Measurements from ENCODE around the gene ACTR3. TPM values are rescaled to one million over a fixed set of nuclear protein-coding genes. Genes with fewer than 3 reads are reported as not detected.

Gene ACTR3
- total and polyA plus RNA-seq, 2 of the 4 experiments (the other 2 are of a cell fraction), result 246 to 307 TPM

DNA sequence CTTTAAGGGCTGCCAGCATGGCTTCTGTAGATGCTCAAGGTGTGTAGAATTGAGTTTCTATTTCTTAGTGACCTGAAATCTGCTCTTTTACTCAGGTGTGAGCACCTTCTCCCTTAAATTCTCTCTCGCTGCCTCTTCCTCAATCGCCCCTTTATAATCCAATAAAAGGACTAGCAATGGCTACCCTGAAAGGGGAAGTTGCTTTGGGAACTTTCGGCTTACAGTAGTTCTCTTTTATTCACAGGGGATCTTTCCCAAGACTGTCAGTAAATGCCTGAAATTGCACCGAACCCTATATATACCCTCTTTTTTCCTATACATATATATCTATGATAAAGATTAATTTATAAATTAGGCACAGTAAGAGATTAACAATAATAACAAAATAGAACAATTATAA lies 121.8 kb downstream of the ACTR3 start:
- intact Hi-C loops (cut with micrococcal nuclease), result no loop called here
- in situ Hi-C loops (cut with MboI; ENCODE audit: low sequenced_read_pairs), result no loop called here
- TF ChIP-seq SMC3 (IDR thresholded peaks at IDR 0.05; ENCODE audit: low read depth, low read length), result no peak
- TF ChIP-seq CEBPB (IDR thresholded peaks at IDR 0.05; ENCODE audit: low read depth, low read length), result no peak
- TF ChIP-seq NFE2L2 (IDR thresholded peaks at IDR 0.05; ENCODE audit: low read depth, low read length), result no peak
- TF ChIP-seq, protein P1, sequence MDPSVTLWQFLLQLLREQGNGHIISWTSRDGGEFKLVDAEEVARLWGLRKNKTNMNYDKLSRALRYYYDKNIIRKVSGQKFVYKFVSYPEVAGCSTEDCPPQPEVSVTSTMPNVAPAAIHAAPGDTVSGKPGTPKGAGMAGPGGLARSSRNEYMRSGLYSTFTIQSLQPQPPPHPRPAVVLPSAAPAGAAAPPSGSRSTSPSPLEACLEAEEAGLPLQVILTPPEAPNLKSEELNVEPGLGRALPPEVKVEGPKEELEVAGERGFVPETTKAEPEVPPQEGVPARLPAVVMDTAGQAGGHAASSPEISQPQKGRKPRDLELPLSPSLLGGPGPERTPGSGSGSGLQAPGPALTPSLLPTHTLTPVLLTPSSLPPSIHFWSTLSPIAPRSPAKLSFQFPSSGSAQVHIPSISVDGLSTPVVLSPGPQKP (IDR thresholded peaks at IDR 0.05; ENCODE audit: borderline replicate concordance, low read depth, low read length), result no peak
- TF ChIP-seq RFX5 (IDR thresholded peaks at IDR 0.05; ENCODE audit: low read depth, low read length), result no peak
- no peak for TF ChIP-seq CHD1 (IDR thresholded peaks at IDR 0.05; ENCODE audit: low read depth, low read length)
- no peak for TF ChIP-seq MAFK (IDR thresholded peaks at IDR 0.05; ENCODE audit: low read depth, low read length)
- no peak for TF ChIP-seq MAZ (IDR thresholded peaks at IDR 0.05; ENCODE audit: borderline replicate concordance, low read depth, low read length)
- no peak for TF ChIP-seq RCOR1 (IDR thresholded peaks at IDR 0.05; ENCODE audit: insufficient replicate concordance, low read length)
- TF ChIP-seq, protein P2, sequence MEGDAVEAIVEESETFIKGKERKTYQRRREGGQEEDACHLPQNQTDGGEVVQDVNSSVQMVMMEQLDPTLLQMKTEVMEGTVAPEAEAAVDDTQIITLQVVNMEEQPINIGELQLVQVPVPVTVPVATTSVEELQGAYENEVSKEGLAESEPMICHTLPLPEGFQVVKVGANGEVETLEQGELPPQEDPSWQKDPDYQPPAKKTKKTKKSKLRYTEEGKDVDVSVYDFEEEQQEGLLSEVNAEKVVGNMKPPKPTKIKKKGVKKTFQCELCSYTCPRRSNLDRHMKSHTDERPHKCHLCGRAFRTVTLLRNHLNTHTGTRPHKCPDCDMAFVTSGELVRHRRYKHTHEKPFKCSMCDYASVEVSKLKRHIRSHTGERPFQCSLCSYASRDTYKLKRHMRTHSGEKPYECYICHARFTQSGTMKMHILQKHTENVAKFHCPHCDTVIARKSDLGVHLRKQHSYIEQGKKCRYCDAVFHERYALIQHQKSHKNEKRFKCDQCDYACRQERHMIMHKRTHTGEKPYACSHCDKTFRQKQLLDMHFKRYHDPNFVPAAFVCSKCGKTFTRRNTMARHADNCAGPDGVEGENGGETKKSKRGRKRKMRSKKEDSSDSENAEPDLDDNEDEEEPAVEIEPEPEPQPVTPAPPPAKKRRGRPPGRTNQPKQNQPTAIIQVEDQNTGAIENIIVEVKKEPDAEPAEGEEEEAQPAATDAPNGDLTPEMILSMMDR (conservative IDR thresholded peaks at IDR 0.05; ENCODE audit: low read depth, low read length), result no peak

More for the DNA sequence above, 121.8 kb downstream of the ACTR3 start:
- H3K9ac ChIP-seq (ENCODE audit: low read depth, low read length), result no peak overlapping the region
- WGBS, 2 experiments (ENCODE audit: extremely low coverage in 2 of 2, insufficient read length in 1 of 2), result no CpG with 5 or more reads among the region's 4 CpGs
- H3K4me2 ChIP-seq (ENCODE audit: low read depth, low read length), result no peak overlapping the region
- H2BK120ac ChIP-seq (ENCODE audit: low read depth, low read length), result no peak overlapping the region
- no peaks in the 10 kb centered on the region for H3K9me1 ChIP-seq (ENCODE audit: insufficient read depth, low read length)
- no peak overlapping the region for H2BK20ac ChIP-seq (ENCODE audit: low read depth, low read length)
- no peak overlapping the region for H4K91ac ChIP-seq (ENCODE audit: insufficient read depth, low read depth, low read length)
- no peaks in the 10 kb centered on the region for H3K9me3 ChIP-seq (ENCODE audit: control insufficient read depth, insufficient read depth, low read length)
- DNase-seq, result no peak
- dilution Hi-C loops (cut with HindIII; ENCODE audit: low sequenced_read_pairs, unreplicated experiment), result no loop called here
- H3K18ac ChIP-seq (ENCODE audit: low read depth, low read length), result no peak overlapping the region
- H3K23ac ChIP-seq (ENCODE audit: low read depth, low read length), result no peak overlapping the region
- peaks cover 2% of the 10 kb centered on the region for H3K27me3 ChIP-seq (ENCODE audit: control insufficient read depth, insufficient read depth, low read length)
- no peak overlapping the region for H3K27ac ChIP-seq (ENCODE audit: insufficient read depth, low read length)
- no TSS peak for BruUV-seq (replicated peaks)
- ChIA-PET CTCF (no interaction called here), POLR2A (ENCODE audit: unreplicated experiment) (no interaction called here)
- no peak overlapping the region for H3K14ac ChIP-seq (replicated peaks; ENCODE audit: low read depth, low read length)
- H2AFZ ChIP-seq (replicated peaks; ENCODE audit: low read length, poor library complexity), result no peak overlapping the region
- ATAC-seq (ENCODE audit: low read depth), result no peak
- no peak overlapping the region for H2AK9ac ChIP-seq (replicated peaks; ENCODE audit: low read depth, low read length, poor library complexity)
- H4K20me1 ChIP-seq (ENCODE audit: insufficient read depth, low read length), result no peaks in the 10 kb centered on the region
- no peaks in the 10 kb centered on the region for H3K36me3 ChIP-seq (ENCODE audit: control insufficient read depth, insufficient read depth, low read length)
- H2BK5ac ChIP-seq (ENCODE audit: low read depth, low read length, poor library complexity, severe bottlenecking), result no peak overlapping the region
- no peaks in the 10 kb centered on the region for H3K4me1 ChIP-seq (ENCODE audit: control insufficient read depth, insufficient read depth, low read length)
- no peak overlapping the region for H4K8ac ChIP-seq (ENCODE audit: low read depth in 2 of 2, low read length in 2 of 2)
- H3K79me1 ChIP-seq (ENCODE audit: low read depth in 1 of 2, low read length in 2 of 2), result no peaks in the 10 kb centered on the region
- H3K4ac ChIP-seq (ENCODE audit: low read depth, low read length), result no peak overlapping the region
- H3K56ac ChIP-seq (ENCODE audit: extremely low read depth, insufficient read depth, low read length), result no peak overlapping the region
- no peak overlapping the region for H2BK15ac ChIP-seq (ENCODE audit: low read depth, low read length)
- no peak overlapping the region for H4K5ac ChIP-seq (ENCODE audit: low read depth, low read length)
- no peak overlapping the region for H2AK5ac ChIP-seq (ENCODE audit: low read depth, low read length)
- H3K4me3 ChIP-seq (ENCODE audit: insufficient read depth, low read depth, low read length), result no peak overlapping the region
